H9 (cell line): ENCODE data around the gene AFF1. TPM values are rescaled to one million over a fixed set of nuclear protein-coding genes. Genes with fewer than 3 reads are reported as not detected.
A peak's percentile ranks its signal among the peaks of the same experiment; 100 is the strongest.
"Not testable (repeated sequence)": the region's sequence is repeated elsewhere in the genome, so short reads cannot be mapped to it uniquely, and the experiment has no call there.

Source experiments
- DNase-seq: peaks from one replicate; pipeline ENCODE4 v3.0.0-alpha.2; 2017
- H2AFZ ChIP-seq: one replicate; pipeline ENCODE4 v1.6.1; 2013; ENCODE audit warnings: mild to moderate bottlenecking, low read length, control low read depth, moderate library complexity
- H2AK5ac ChIP-seq: 2 replicates; pipeline ENCODE4 v1.6.1; 2013; ENCODE audit warnings: low read length, control low read depth, mixed read lengths; ENCODE audit not compliant: insufficient read length
- H2BK120ac ChIP-seq: one replicate; pipeline ENCODE4 v1.6.1; 2013; ENCODE audit warnings: low read depth, mild to moderate bottlenecking, low read length, control low read depth, inconsistent platforms; ENCODE audit not compliant: poor library complexity, severe bottlenecking
- H2BK12ac ChIP-seq: 2 replicates; pipeline ENCODE4 v1.6.1; 2013; ENCODE audit warnings: low read length, control low read depth, mixed read lengths, low read depth; ENCODE audit not compliant: insufficient read length
- H2BK15ac ChIP-seq: 2 replicates; pipeline ENCODE4 v1.6.1; 2013; ENCODE audit warnings: low read depth, low read length, control low read depth
- H2BK20ac ChIP-seq: one replicate; pipeline ENCODE4 v1.6.1; 2013; ENCODE audit warnings: low read depth, mild to moderate bottlenecking, low read length, control low read depth, inconsistent platforms; ENCODE audit not compliant: poor library complexity, severe bottlenecking
- H2BK5ac ChIP-seq: 2 replicates; pipeline ENCODE4 v1.6.1; 2013; ENCODE audit warnings: low read length, control low read depth, mixed read lengths; ENCODE audit not compliant: insufficient read length
- H3K14ac ChIP-seq: 2 replicates; pipeline ENCODE4 v1.6.1; 2013; ENCODE audit warnings: low read length, control low read depth; ENCODE audit not compliant: insufficient read depth
- H3K18ac ChIP-seq: 2 replicates; pipeline ENCODE4 v1.6.1; 2013; ENCODE audit warnings: low read depth, mild to moderate bottlenecking, mixed read lengths, low read length, control low read depth; ENCODE audit not compliant: insufficient read length
- H3K23ac ChIP-seq: 2 replicates; pipeline ENCODE4 v1.6.1; 2013; ENCODE audit warnings: low read length, control low read depth, mixed read lengths, low read depth; ENCODE audit not compliant: insufficient read length
- H3K23me2 ChIP-seq: 2 replicates; pipeline ENCODE4 v1.6.1; 2013; ENCODE audit warnings: low read depth, mild to moderate bottlenecking, mixed read lengths, low read length, control low read depth; ENCODE audit not compliant: insufficient read length, poor library complexity, severe bottlenecking
- H3K27ac ChIP-seq: 2 replicates; pipeline ENCODE4 v1.5.1; 2013; ENCODE audit warnings: low read length, control low read depth, mixed read lengths, low read depth; ENCODE audit not compliant: insufficient read length
- H3K27me3 ChIP-seq: 2 replicates; pipeline ENCODE4 v1.6.1; 2013; ENCODE audit warnings: low read length, control low read depth, inconsistent platforms; ENCODE audit not compliant: insufficient read depth
- H3K4ac ChIP-seq: 2 replicates; pipeline ENCODE4 v1.6.1; 2013; ENCODE audit warnings: low read depth, mild to moderate bottlenecking, control low read depth, inconsistent platforms, low read length, moderate library complexity
- H3K4me1 ChIP-seq: 2 replicates; pipeline ENCODE4 v1.6.1; 2013; ENCODE audit warnings: low read length, control low read depth, inconsistent platforms; ENCODE audit not compliant: insufficient read depth
- H3K4me2 ChIP-seq: 2 replicates; pipeline ENCODE4 v1.6.1; 2013; ENCODE audit warnings: low read length, control low read depth, mixed read lengths; ENCODE audit not compliant: insufficient read length, insufficient read depth
- H3K56ac ChIP-seq: 2 replicates; pipeline ENCODE4 v1.6.1; 2013; ENCODE audit warnings: low read depth, mild to moderate bottlenecking, mixed read lengths, low read length, control low read depth; ENCODE audit not compliant: insufficient read length
- H3K79me1 ChIP-seq: 2 replicates; pipeline ENCODE4 v1.6.1; 2013; ENCODE audit warnings: low read depth, mild to moderate bottlenecking, moderate library complexity, low read length, control low read depth, inconsistent platforms; ENCODE audit not compliant: insufficient read depth, poor library complexity, severe bottlenecking
- H3K79me2 ChIP-seq: 2 replicates; pipeline ENCODE4 v1.6.1; 2013; ENCODE audit warnings: low read length, control low read depth, inconsistent platforms; ENCODE audit not compliant: insufficient read depth
- H3K9ac ChIP-seq: 2 replicates; pipeline ENCODE4 v1.6.1; 2013; ENCODE audit warnings: low read length, control low read depth, mixed read lengths; ENCODE audit not compliant: insufficient read length; ENCODE audit errors: extremely low read depth
- H3K9me3 ChIP-seq: one replicate; pipeline ENCODE4 v1.6.1; 2013; ENCODE audit warnings: low read depth, low read length, inconsistent platforms; ENCODE audit not compliant: control insufficient read depth
- H3T11ph ChIP-seq: one replicate; pipeline ENCODE4 v1.6.1; 2013; ENCODE audit warnings: mild to moderate bottlenecking, low read length, control low read depth, inconsistent platforms
- H4K20me1 ChIP-seq: one replicate; pipeline ENCODE4 v1.6.1; 2013; ENCODE audit not compliant: control insufficient read depth, insufficient read length, insufficient read depth
- H4K5ac ChIP-seq: 2 replicates; pipeline ENCODE4 v1.6.1; 2013; ENCODE audit warnings: low read depth, mild to moderate bottlenecking, mixed read lengths, low read length, control low read depth; ENCODE audit not compliant: insufficient read length
- H4K8ac ChIP-seq: replicated peaks from 2 replicates; pipeline ENCODE4 v1.6.1; 2013; ENCODE audit warnings: low read length, control low read depth, mixed read lengths, low read depth; ENCODE audit not compliant: insufficient read length
- H4K91ac ChIP-seq: 2 replicates; pipeline ENCODE4 v1.6.1; 2013; ENCODE audit warnings: low read depth, mild to moderate bottlenecking, moderate library complexity, mixed read lengths, low read length, control low read depth; ENCODE audit not compliant: insufficient read length
- H3K27ac Mint-ChIP-seq, 3 experiments: 2 replicates in 2 of 3; 3 replicates in 1 of 3; pipeline ENCODE4 v1.8.0; 2020 to 2021; ENCODE audit warnings: mixed read lengths in 3 of 3, mild to moderate bottlenecking in 1 of 3, moderate library complexity in 1 of 3
- H3K27me3 Mint-ChIP-seq: 2 replicates; pipeline ENCODE4 v1.8.0; 2021; ENCODE audit warnings: low read depth, mild to moderate bottlenecking, moderate library complexity, mixed read lengths
- H3K36me3 Mint-ChIP-seq, 3 experiments: 2 replicates in 2 of 3; 3 replicates in 1 of 3; pipeline ENCODE4 v1.8.0; 2020 to 2021; ENCODE audit warnings: low read depth in 3 of 3, mixed read lengths in 3 of 3; ENCODE audit not compliant: insufficient read depth in 1 of 3
- H3K4me1 Mint-ChIP-seq, 2 experiments: 2 replicates each; pipeline ENCODE4 v1.8.0; 2020; ENCODE audit warnings: mixed read lengths in 2 of 2
- H3K4me3 Mint-ChIP-seq, 2 experiments: 2 replicates in 1 of 2; 3 replicates in 1 of 2; pipeline ENCODE4 v1.8.0; 2020 to 2021; ENCODE audit warnings: mild to moderate bottlenecking in 2 of 2, mixed read lengths in 2 of 2, moderate library complexity in 1 of 2
- H3K9me3 Mint-ChIP-seq, 2 experiments: 2 replicates in 1 of 2; 3 replicates in 1 of 2; pipeline ENCODE4 v1.8.0; 2020; ENCODE audit warnings: mild to moderate bottlenecking in 2 of 2, mixed read lengths in 2 of 2, moderate library complexity in 1 of 2
- WGBS: extraction: QIAGEN DNeasy Blood & Tissue Kit; methylation state at CpG from one replicate; pipeline ENCODE4 v1.1.7; 2013; ENCODE audit warnings: missing lambda C conversion rate, low lambda C conversion rate, mixed read lengths; ENCODE audit not compliant: insufficient read length; ENCODE audit errors: extremely low coverage; 5-methylcytosine and 5-hydroxymethylcytosine counted together
- total RNA-seq: library from RNA; stranded (reverse); gene quantifications from 2 replicates; pipeline ENCODE4 v1.2.1, GENCODE V29; 2021
- TF ChIP-seq, protein P1 (sequence below): fragments of 200-600 bp; sonication (generic); conservative IDR thresholded peaks from 3 replicates; pipeline ENCODE4 v1.8.0; 2021; ENCODE audit warnings: antibody characterized with exemption, mild to moderate bottlenecking

The AFF1 gene
- total RNA-seq, 1 experiment from 2014 or later, result 74.5 TPM

DNA sequence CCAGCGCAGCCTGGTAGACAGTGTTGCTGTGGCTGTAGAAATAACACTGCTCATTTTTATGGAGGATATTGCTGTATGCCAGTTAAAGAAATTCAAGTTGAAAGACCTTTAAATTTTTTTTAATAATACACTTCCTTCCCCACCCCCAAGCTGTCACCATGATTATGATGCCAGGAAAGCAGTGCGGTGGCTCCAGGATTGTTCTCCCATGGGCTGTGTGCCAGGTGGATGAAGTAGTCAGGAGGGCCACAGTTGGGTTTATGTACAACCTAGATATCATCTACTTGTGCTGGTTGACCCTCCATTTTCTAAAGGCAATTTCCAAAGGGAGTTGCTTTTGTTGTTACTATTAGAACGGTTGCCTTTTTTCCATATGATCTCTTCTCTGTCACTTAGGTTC lies 136.6 kb downstream of the AFF1 start:
- peaks cover 4% of the 10 kb centered on the region for H4K20me1 ChIP-seq
- no CpG with 5 or more reads among the region's 3 CpGs for WGBS
- no peak overlapping the region for H3K4ac ChIP-seq
- no peak overlapping the region for H4K91ac ChIP-seq
- H3K4me2 ChIP-seq, result no peak overlapping the region
- no peak overlapping the region for H4K5ac ChIP-seq
- H3K56ac ChIP-seq, result no peak overlapping the region
- no peak overlapping the region for H3K18ac ChIP-seq
- no peaks in the 10 kb centered on the region for H3K27me3 ChIP-seq
- H3K27ac Mint-ChIP-seq, result peak overlapping the region in 1 of 3 experiments; percentile 11; a peak in 2 of 7 replicates
- H2AK5ac ChIP-seq, result no peak overlapping the region
- no peaks in the 10 kb centered on the region for H3K9me3 Mint-ChIP-seq
- no peak overlapping the region for H3K23ac ChIP-seq
- no peak for DNase-seq
- H3K23me2 ChIP-seq, result no peaks in the 10 kb centered on the region
- H3K79me1 ChIP-seq, result peaks cover 3% of the 10 kb centered on the region
- H2BK20ac ChIP-seq, result no peak overlapping the region
- no peak overlapping the region for H3T11ph ChIP-seq
- H3K79me2 ChIP-seq, result peaks cover 2% of the 10 kb centered on the region; the same call in 1 of the 2 replicates
- no peak overlapping the region for H3K14ac ChIP-seq
- H3K27ac ChIP-seq, result no peak overlapping the region
- H2BK15ac ChIP-seq, result no peak overlapping the region
- H2BK5ac ChIP-seq, result no peak overlapping the region
- TF ChIP-seq, protein P1, sequence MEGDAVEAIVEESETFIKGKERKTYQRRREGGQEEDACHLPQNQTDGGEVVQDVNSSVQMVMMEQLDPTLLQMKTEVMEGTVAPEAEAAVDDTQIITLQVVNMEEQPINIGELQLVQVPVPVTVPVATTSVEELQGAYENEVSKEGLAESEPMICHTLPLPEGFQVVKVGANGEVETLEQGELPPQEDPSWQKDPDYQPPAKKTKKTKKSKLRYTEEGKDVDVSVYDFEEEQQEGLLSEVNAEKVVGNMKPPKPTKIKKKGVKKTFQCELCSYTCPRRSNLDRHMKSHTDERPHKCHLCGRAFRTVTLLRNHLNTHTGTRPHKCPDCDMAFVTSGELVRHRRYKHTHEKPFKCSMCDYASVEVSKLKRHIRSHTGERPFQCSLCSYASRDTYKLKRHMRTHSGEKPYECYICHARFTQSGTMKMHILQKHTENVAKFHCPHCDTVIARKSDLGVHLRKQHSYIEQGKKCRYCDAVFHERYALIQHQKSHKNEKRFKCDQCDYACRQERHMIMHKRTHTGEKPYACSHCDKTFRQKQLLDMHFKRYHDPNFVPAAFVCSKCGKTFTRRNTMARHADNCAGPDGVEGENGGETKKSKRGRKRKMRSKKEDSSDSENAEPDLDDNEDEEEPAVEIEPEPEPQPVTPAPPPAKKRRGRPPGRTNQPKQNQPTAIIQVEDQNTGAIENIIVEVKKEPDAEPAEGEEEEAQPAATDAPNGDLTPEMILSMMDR, result no peak
- H3K36me3 Mint-ChIP-seq, result peaks cover 0 to 5% (median 4%) of the 10 kb centered on the region in 3 experiments; a peak in 3 of 7 replicates
- H3K4me3 Mint-ChIP-seq, result no peak overlapping the region
- H4K8ac ChIP-seq, result no peak overlapping the region
- no peak overlapping the region for H2BK120ac ChIP-seq
- no peak overlapping the region for H2BK12ac ChIP-seq
- H3K27me3 Mint-ChIP-seq, result no peaks in the 10 kb centered on the region
- no peaks in the 10 kb centered on the region for H3K9me3 ChIP-seq
- no peak overlapping the region for H2AFZ ChIP-seq
- peaks cover 8% of the 10 kb centered on the region for H3K4me1 ChIP-seq
- H3K4me1 Mint-ChIP-seq, result peaks cover 29 to 38% of the 10 kb centered on the region in 2 experiments
- H3K9ac ChIP-seq, result no peak overlapping the region

DNA sequence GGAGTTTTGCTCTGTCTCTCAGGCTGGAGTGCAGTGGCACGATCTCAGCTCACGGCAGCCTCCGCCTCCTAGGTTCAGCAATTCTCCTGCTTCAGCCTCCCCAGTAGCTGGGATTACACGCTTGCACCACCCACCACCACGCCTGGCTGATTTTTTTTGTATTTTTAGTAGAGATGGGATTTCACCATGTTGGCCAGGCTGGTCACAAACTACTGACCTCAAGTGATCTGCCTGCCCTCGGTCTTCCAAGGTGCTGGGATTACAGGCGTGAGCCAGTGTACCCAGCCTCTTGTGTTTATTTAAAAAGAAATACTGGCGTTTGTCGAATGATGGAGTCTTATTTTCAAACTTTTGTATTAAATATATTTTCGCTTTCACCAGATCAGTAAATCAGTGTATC lies 137.7 kb downstream of the AFF1 start:
- H3K9me3 Mint-ChIP-seq, H2AFZ ChIP-seq, H3K36me3 Mint-ChIP-seq, H2BK12ac ChIP-seq, H2BK20ac ChIP-seq, H3K4me1 ChIP-seq, H3K79me1 ChIP-seq, H3K23ac ChIP-seq, H4K5ac ChIP-seq, H4K91ac ChIP-seq, H3K27me3 Mint-ChIP-seq, H3K4me3 Mint-ChIP-seq, H3K56ac ChIP-seq, H3K4ac ChIP-seq, H3T11ph ChIP-seq, H2AK5ac ChIP-seq, H3K9ac ChIP-seq, H3K27me3 ChIP-seq, H3K23me2 ChIP-seq, H3K4me2 ChIP-seq, DNase-seq, H4K8ac ChIP-seq, H3K79me2 ChIP-seq, H3K9me3 ChIP-seq, H3K14ac ChIP-seq, H2BK15ac ChIP-seq, H3K27ac ChIP-seq, H2BK120ac ChIP-seq, H3K18ac ChIP-seq, H4K20me1 ChIP-seq, H2BK5ac ChIP-seq: not testable (repeated sequence)
- Mint-ChIP-seq H3K4me1 (peaks cover 37 to 44% of the 10 kb centered on the region in 2 experiments), H3K27ac (peak overlapping the region in 1 of 3 experiments; percentile 37; a peak in 1 of 7 replicates)
- WGBS, result no CpG with 5 or more reads among the region's 10 CpGs
